Measurements from ENCODE around the gene PRPF4. TPM values are rescaled to one million over a fixed set of nuclear protein-coding genes. Genes with fewer than 3 reads are reported as not detected.

Gene PRPF4
- total RNA-seq, 1 donor from 2014 or later, result 5.4 TPM

- no peak for DNase-seq (ENCODE audit: low spot score in 2 of 2)
- Histone ChIP-seq H3K36me3 (no peaks in the 10 kb centered on the region), H3K27me3 (no peaks in the 10 kb centered on the region), H3K4me3 (no peak overlapping the region), H3K4me1 (peaks cover 0 to 7% of the 10 kb centered on the region in 2 donors), H3K9me3 (no peaks in the 10 kb centered on the region), H3K27ac (no peak overlapping the region)
- intact Hi-C loops (cut with DNase I), result loop anchor here (5.0 kb wide), 1 partner anchor 35 kb away; the partner anchor contains the start of gene HDHD3
- TF ChIP-seq, protein P1, sequence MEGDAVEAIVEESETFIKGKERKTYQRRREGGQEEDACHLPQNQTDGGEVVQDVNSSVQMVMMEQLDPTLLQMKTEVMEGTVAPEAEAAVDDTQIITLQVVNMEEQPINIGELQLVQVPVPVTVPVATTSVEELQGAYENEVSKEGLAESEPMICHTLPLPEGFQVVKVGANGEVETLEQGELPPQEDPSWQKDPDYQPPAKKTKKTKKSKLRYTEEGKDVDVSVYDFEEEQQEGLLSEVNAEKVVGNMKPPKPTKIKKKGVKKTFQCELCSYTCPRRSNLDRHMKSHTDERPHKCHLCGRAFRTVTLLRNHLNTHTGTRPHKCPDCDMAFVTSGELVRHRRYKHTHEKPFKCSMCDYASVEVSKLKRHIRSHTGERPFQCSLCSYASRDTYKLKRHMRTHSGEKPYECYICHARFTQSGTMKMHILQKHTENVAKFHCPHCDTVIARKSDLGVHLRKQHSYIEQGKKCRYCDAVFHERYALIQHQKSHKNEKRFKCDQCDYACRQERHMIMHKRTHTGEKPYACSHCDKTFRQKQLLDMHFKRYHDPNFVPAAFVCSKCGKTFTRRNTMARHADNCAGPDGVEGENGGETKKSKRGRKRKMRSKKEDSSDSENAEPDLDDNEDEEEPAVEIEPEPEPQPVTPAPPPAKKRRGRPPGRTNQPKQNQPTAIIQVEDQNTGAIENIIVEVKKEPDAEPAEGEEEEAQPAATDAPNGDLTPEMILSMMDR (IDR thresholded peaks at IDR 0.05), result no peak
Measured at GRCh38 chr9:113341712-113342410, 66.4 kb downstream of the PRPF4 start.

Other genes starting within 250 kb of the PRPF4 start
- 3.3 TPM for gene ZFP37, start 218.9 kb upstream of the PRPF4 start, total RNA-seq
- gene SLC31A2, start 124.7 kb upstream of the PRPF4 start, total RNA-seq, result 7.2 TPM
- 24.4 TPM for gene FKBP15, start 54.4 kb upstream of the PRPF4 start, total RNA-seq
- gene SLC31A1, start 54.1 kb upstream of the PRPF4 start, total RNA-seq, result 3.7 TPM
- gene CDC26, start 86 bp upstream of the PRPF4 start, total RNA-seq, result 1.2 TPM
- not detected for gene RNF183, start 27.7 kb downstream of the PRPF4 start, total RNA-seq
- 0.21 TPM for gene WDR31, start 64.6 kb downstream of the PRPF4 start, total RNA-seq
- not detected for gene BSPRY, start 73.9 kb downstream of the PRPF4 start, total RNA-seq
- 16.5 TPM for gene HDHD3, start 101.3 kb downstream of the PRPF4 start, total RNA-seq
- gene ALAD, start 125.6 kb downstream of the PRPF4 start, total RNA-seq, result 71.4 TPM
- gene POLE3, start 135.0 kb downstream of the PRPF4 start, total RNA-seq, result 17.5 TPM
- gene C9orf43, start 135.1 kb downstream of the PRPF4 start, total RNA-seq, result not detected
- 125 TPM for gene RGS3, start 188.1 kb downstream of the PRPF4 start, total RNA-seq